Loucy (cell line): Measurements from ENCODE around the gene SYNGR4.

Experiments
- H2AFZ ChIP-seq: fragments of 200-600 bp; sonication (generic); 2 replicates; pipeline ENCODE4 v1.6.0; 2016; ENCODE audit warnings: antibody characterized with exemption, mild to moderate bottlenecking, low read length, moderate library complexity
- H3F3A ChIP-seq: fragments of 200-600 bp; 2 replicates; pipeline ENCODE4 v1.6.0; 2016; ENCODE audit warnings: antibody characterized with exemption, low read depth, mild to moderate bottlenecking
- H3K27me3 ChIP-seq: fragments of 200-600 bp; sonication (generic); 2 replicates; pipeline ENCODE4 v1.6.1; 2014; ENCODE audit warnings: low read length, mild to moderate bottlenecking; ENCODE audit not compliant: insufficient read depth, poor library complexity, severe bottlenecking
- H3K36me3 ChIP-seq: fragments of 200-600 bp; sonication (generic); 2 replicates; pipeline ENCODE4 v1.6.1; 2016; ENCODE audit warnings: low read length; ENCODE audit not compliant: insufficient read depth
- H3K4me1 ChIP-seq: fragments of 200-600 bp; sonication (generic); 2 replicates; pipeline ENCODE4 v1.5.1; 2014; ENCODE audit warnings: low read length, mild to moderate bottlenecking; ENCODE audit not compliant: insufficient read depth, poor library complexity, severe bottlenecking
- H3K4me2 ChIP-seq: fragments of 200-600 bp; sonication (generic); 2 replicates; pipeline ENCODE4 v1.6.0; 2014; ENCODE audit warnings: antibody characterized with exemption, low read length, low read depth, mild to moderate bottlenecking; ENCODE audit not compliant: poor library complexity, severe bottlenecking
- H3K4me3 ChIP-seq: fragments of 200-600 bp; sonication (generic); 2 replicates; pipeline ENCODE4 v1.5.1; 2014; ENCODE audit warnings: low read length, mild to moderate bottlenecking, mixed read lengths; ENCODE audit not compliant: poor library complexity, severe bottlenecking
- H3K79me2 ChIP-seq: fragments of 200-600 bp; sonication (generic); 2 replicates; pipeline ENCODE4 v1.6.1; 2014; ENCODE audit warnings: low read length; ENCODE audit not compliant: insufficient read depth
- H3K9ac ChIP-seq: fragments of 200-600 bp; sonication (generic); 2 replicates; pipeline ENCODE4 v1.6.0; 2014; ENCODE audit warnings: mild to moderate bottlenecking, low read depth, low read length, moderate library complexity; ENCODE audit not compliant: poor library complexity, severe bottlenecking
- H3K9me2 ChIP-seq: fragments of 200-600 bp; sonication (generic); replicated peaks from 2 replicates; pipeline ENCODE4 v1.6.1; 2016; ENCODE audit warnings: low read depth, low read length, mixed read lengths
- H3K9me3 ChIP-seq: fragments of 200-600 bp; sonication (generic); 2 replicates; pipeline ENCODE4 v1.6.1; 2014; ENCODE audit warnings: mild to moderate bottlenecking, antibody characterized with exemption, low read length, low read depth; ENCODE audit not compliant: insufficient read depth
- H4K20me1 ChIP-seq: fragments of 200-600 bp; sonication (generic); 2 replicates; pipeline ENCODE4 v1.6.0; 2014; ENCODE audit warnings: antibody characterized with exemption, low read length, mild to moderate bottlenecking; ENCODE audit not compliant: insufficient read depth, poor library complexity, severe bottlenecking
- EZH2phosphoT487 ChIP-seq: fragments of 200-600 bp; IDR thresholded peaks from 2 replicates; pipeline ENCODE4 v1.6.1; 2018; ENCODE audit warnings: antibody characterized with exemption, mild to moderate bottlenecking, moderate library complexity, borderline replicate concordance
- TF ChIP-seq, protein P1 (sequence below): fragments of 200-600 bp; sonication (generic); conservative IDR thresholded peaks from 2 replicates; pipeline ENCODE4 v1.5.1; 2014; ENCODE audit warnings: mild to moderate bottlenecking, antibody characterized with exemption, low read length

The SYNGR4 gene

DNA sequence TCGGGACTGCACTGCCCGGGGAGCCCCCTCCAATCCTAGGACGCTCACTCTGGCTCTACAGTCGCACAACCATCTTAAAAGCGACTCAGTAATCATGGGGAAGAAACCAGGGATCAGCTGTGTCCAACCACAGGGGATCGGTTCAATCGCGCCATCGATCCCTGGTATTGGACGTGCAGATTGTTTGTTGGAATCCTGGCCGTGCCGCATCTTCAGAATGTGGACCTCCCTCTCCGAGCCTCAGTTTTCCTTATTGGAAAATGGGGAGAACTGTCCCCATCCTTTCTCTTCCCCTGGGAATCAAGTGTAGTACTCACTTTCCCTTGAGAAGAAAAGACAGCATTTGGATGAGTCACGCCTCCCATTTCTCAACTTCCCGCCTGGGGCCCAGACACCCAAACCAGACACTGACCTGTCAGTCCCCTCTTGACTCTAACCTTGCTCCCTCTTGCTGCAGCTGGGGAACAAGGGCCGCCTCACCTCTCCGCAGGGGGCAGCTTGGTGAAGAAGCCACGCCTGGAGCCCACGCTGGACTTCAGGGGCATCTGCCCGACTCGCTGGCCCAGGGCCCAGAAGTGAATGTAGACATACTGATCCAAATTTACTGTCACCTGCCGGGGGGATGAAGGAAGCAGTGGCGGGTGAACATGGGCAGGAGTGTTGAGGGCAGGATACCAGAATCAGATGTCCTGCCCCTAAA, 21.2 kb upstream of the SYNGR4 start:
- no peaks in the 10 kb centered on the region for H3K9me3 ChIP-seq
- H3K4me1 ChIP-seq = no peaks in the 10 kb centered on the region
- H3K79me2 ChIP-seq = no peaks in the 10 kb centered on the region
- peaks cover 12% of the 10 kb centered on the region; the same call in 1 of the 2 replicates for H3K36me3 ChIP-seq
- H3F3A ChIP-seq = no peaks in the 10 kb centered on the region
- no peak overlapping the region for H3K4me2 ChIP-seq
- no peak overlapping the region for H3K9ac ChIP-seq
- H2AFZ ChIP-seq = no peak overlapping the region
- no peaks in the 10 kb centered on the region for H4K20me1 ChIP-seq
- no peak for TF ChIP-seq EZH2phosphoT487
- TF ChIP-seq, protein P1, sequence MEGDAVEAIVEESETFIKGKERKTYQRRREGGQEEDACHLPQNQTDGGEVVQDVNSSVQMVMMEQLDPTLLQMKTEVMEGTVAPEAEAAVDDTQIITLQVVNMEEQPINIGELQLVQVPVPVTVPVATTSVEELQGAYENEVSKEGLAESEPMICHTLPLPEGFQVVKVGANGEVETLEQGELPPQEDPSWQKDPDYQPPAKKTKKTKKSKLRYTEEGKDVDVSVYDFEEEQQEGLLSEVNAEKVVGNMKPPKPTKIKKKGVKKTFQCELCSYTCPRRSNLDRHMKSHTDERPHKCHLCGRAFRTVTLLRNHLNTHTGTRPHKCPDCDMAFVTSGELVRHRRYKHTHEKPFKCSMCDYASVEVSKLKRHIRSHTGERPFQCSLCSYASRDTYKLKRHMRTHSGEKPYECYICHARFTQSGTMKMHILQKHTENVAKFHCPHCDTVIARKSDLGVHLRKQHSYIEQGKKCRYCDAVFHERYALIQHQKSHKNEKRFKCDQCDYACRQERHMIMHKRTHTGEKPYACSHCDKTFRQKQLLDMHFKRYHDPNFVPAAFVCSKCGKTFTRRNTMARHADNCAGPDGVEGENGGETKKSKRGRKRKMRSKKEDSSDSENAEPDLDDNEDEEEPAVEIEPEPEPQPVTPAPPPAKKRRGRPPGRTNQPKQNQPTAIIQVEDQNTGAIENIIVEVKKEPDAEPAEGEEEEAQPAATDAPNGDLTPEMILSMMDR = no peak
- no peaks in the 10 kb centered on the region for H3K9me2 ChIP-seq
- no peak overlapping the region for H3K4me3 ChIP-seq
- H3K27me3 ChIP-seq = no peaks in the 10 kb centered on the region

DNA sequence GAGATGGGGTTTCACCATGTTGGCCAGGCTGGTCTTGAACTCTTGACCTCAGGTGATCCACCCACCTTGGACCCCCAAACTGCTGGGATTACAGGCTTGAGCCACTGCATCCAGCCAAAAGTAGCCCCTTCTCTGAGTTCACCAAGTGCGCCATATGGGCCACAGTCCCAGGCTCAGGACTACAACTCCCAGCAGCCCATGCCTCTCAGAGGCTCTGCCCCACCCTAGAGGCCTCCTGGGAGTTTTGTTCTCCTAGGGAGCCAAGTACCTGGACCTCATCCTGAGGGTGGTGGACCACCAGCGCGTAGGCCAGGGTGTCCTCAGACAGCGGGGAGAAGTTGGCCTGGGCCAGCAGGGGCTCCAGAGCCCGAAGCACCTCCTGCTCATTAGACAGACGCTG, 19.3 kb upstream of the SYNGR4 start:
- no peak for TF ChIP-seq EZH2phosphoT487
- TF ChIP-seq, protein P1 = no peak
- peaks cover 12% of the 10 kb centered on the region; the same call in 1 of the 2 replicates for H3K36me3 ChIP-seq
- H3K4me3 ChIP-seq = no peak overlapping the region
- no peaks in the 10 kb centered on the region for H4K20me1 ChIP-seq
- no peaks in the 10 kb centered on the region for H3K9me3 ChIP-seq
- no peaks in the 10 kb centered on the region for H3K4me1 ChIP-seq
- H3K79me2 ChIP-seq = no peaks in the 10 kb centered on the region
- H3K27me3 ChIP-seq = no peaks in the 10 kb centered on the region
- H2AFZ ChIP-seq = no peak overlapping the region
- H3K9ac ChIP-seq = no peak overlapping the region
- H3K9me2 ChIP-seq = no peaks in the 10 kb centered on the region
- H3F3A ChIP-seq = no peaks in the 10 kb centered on the region
- no peak overlapping the region for H3K4me2 ChIP-seq

- Histone ChIP-seq H2AFZ (no peak overlapping the region), H3F3A (no peaks in the 10 kb centered on the region), H3K4me1 (no peaks in the 10 kb centered on the region), H3K4me3 (no peak overlapping the region), H3K9me3 (no peaks in the 10 kb centered on the region), H3K9ac (no peak overlapping the region), H3K79me2 (no peaks in the 10 kb centered on the region), H4K20me1 (no peaks in the 10 kb centered on the region), H3K36me3 (peaks cover 12% of the 10 kb centered on the region; the same call in 1 of the 2 replicates), H3K4me2 (no peak overlapping the region), H3K9me2 (no peaks in the 10 kb centered on the region), H3K27me3 (no peaks in the 10 kb centered on the region)
- no peak for TF ChIP-seq EZH2phosphoT487
- TF ChIP-seq, protein P1 = no peak
Measured at GRCh38 chr19:48346191-48346590, 18.0 kb upstream of the SYNGR4 start.
